Stimulated activated CD4-positive, alpha-beta T cell treated with anti-CD3 and anti-CD28 coated beads, Interleukin-1b, Interleukin-23, amount 100 ng/mL, for 1 hour (primary cell): ENCODE data around the gene C11orf91.
"Not testable (repeated sequence)": the region's sequence is repeated elsewhere in the genome, so short reads cannot be mapped to it uniquely, and the experiment has no call there.

Experiments used
- DNase-seq, 2 donors: peaks; one replicate each; pipeline ENCODE4 v3.0.0-alpha.2; 2020; ENCODE audit warnings: low read depth in 2 of 2

C11orf91 gene

GRCh38 chr11:33700502-33701271, at the start of gene C11orf91:
Gene C11orf91, minus strand, starts transcription at chr11:33700826. Its CDS starts 86 bp downstream, at chr11:33700740.
- peak; percentile 90 for DNase-seq

GRCh38 chr11:33747979-33748378, 47.4 kb upstream of the C11orf91 start:
- no peak for DNase-seq

GRCh38 chr11:33743291-33743690, 42.7 kb upstream of the C11orf91 start:
- DNase-seq: no peak

- no peak for DNase-seq
These were observed 41.7 kb upstream of the C11orf91 start for GRCh38 chr11:33742249-33742851.

- no peak for DNase-seq
These were observed 41.2 kb upstream of the C11orf91 start for GRCh38 chr11:33741806-33742205.

- DNase-seq: no peak
These were observed 36.8 kb upstream of the C11orf91 start for GRCh38 chr11:33737362-33737821.

GRCh38 chr11:33736148-33736812, 35.7 kb upstream of the C11orf91 start, which contains the start of gene CD59:
Gene CD59, minus strand, starts transcription at chr11:33736423. Its CDS starts 13,978 bp downstream, at chr11:33722445.
- DNase-seq: peak; percentile 76 to 91

GRCh38 chr11:33735271-33736147, 34.9 kb upstream of the C11orf91 start:
- DNase-seq: no peak

- DNase-seq: no peak
These were observed 34.0 kb upstream of the C11orf91 start for GRCh38 chr11:33734441-33735270.

GRCh38 chr11:33733980-33734379, 33.4 kb upstream of the C11orf91 start:
- no peak for DNase-seq

GRCh38 chr11:33731723-33732531, 31.3 kb upstream of the C11orf91 start:
- DNase-seq: no peak

- no peak for DNase-seq
These were observed 30.1 kb upstream of the C11orf91 start for GRCh38 chr11:33730716-33731115.

GRCh38 chr11:33729072-33729664, 28.5 kb upstream of the C11orf91 start:
- not testable (repeated sequence) for DNase-seq

GRCh38 chr11:33727539-33727938, 26.9 kb upstream of the C11orf91 start:
- not testable (repeated sequence) for DNase-seq

- DNase-seq: no peak
These were observed 24.9 kb upstream of the C11orf91 start for GRCh38 chr11:33725496-33725895.

GRCh38 chr11:33724644-33725035, 24.0 kb upstream of the C11orf91 start:
- no peak for DNase-seq

- DNase-seq: no peak
These were observed 22.7 kb upstream of the C11orf91 start for GRCh38 chr11:33723238-33723881.

GRCh38 chr11:33722590-33723234, 22.1 kb upstream of the C11orf91 start:
- no peak for DNase-seq
